Cardiac septum (tissue), 1 donor: ENCODE data around the gene APOLD1. TPM values are rescaled to one million over a fixed set of nuclear protein-coding genes. Genes with fewer than 3 reads are reported as not detected.
"Not testable (repeated sequence)": the region's sequence is repeated elsewhere in the genome, so short reads cannot be mapped to it uniquely, and the experiment has no call there.

Source experiments
- DNase-seq: peaks from one replicate; pipeline ENCODE4 v3.0.0-alpha.2; 2020; ENCODE audit warnings: low spot score
- intact Hi-C: fragments of 100-400 bp; cut with DNase I; formaldehyde crosslinking; loops from one replicate; pipeline ENCODE4 v1.14.0; 2022
- microRNA-seq: library from miRNA; unstranded; fragments of <30 nt; microRNA quantifications from one replicate; pipeline ENCODE4 v1.2.0, GENCODE V29; 2020
- total RNA-seq: library from RNA; stranded (reverse); fragmentation: NEBNext Ultra II Directional; extraction: Animal tissue kit (Norgen Biotek cat#: 25700); gene quantifications from one replicate; pipeline ENCODE4 v1.2.1, GENCODE V29; 2021
- donor health status: DM: no; HTN: no; CAD: no.

Gene APOLD1
- total RNA-seq, 1 donor from 2014 or later: 13.0 TPM

DNA sequence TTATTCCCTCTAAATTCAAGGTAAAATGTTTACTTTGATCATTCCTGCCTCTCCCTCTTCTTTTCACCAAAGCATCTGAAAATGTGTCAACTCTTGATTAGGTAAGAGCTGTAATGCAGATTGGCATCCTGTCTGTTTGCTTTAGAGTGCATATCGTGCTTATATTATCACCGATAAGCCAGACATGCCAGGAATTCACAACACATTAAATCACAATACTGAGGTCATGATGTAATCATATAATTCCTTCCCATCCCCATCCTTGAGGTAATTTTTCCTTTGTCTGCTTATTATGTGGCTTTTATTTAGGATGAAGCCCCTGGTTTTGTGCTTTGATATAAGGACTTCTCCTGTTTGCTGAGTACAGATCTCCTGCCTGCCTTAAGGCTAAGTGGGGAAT is 37.8 kb downstream of the APOLD1 start:
- intact Hi-C loops: no loop called here
- no peak for DNase-seq

- no peak for DNase-seq
- intact Hi-C loops: no loop called here
These were observed 38.4 kb downstream of the APOLD1 start for GRCh38 chr12:12823811-12824210.

- DNase-seq: no peak
- intact Hi-C loops: no loop called here
These were observed 50.1 kb downstream of the APOLD1 start for GRCh38 chr12:12835378-12836146.

DNA sequence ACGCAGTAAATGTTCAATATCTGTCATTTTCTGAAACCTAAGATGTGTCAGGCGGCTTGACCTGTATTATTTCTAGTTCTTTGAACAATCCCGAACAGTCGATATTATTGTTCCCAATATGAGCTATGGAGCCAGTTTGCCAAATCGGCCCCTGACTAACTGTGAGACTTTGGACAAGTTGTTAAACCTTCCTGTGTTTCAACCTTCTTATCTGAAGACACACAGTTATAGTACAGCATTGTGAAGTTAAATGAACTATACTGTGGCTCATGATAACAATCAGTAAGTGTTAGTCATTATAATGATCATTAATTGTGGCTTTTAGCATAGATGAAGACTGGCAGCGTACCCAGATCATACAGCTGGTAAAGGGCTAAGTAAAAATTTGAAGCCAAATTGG is 51.1 kb downstream of the APOLD1 start:
- no peak for DNase-seq
- intact Hi-C loops: no loop called here

GRCh38 chr12:12837025-12837812 is 51.8 kb downstream of the APOLD1 start:
- DNase-seq: no peak
- intact Hi-C loops: no loop called here

DNA sequence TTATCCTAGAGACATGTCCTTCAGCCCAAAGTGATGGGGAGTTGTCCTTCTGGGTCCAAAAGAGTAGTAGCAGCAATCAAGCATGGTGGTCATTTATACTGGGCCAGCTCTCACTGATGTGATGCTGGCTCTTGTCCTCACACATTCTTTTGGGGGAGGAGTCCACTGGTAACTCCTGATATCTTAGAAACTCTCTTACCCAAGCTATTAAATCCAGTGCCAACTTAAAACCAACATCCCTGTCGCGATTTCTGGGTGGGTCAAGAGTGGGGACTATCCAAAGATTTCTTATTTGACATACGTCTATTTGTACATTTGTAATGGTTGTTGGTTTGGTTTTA is 52.3 kb downstream of the APOLD1 start:
- DNase-seq: no peak
- intact Hi-C loops: no loop called here

DNA sequence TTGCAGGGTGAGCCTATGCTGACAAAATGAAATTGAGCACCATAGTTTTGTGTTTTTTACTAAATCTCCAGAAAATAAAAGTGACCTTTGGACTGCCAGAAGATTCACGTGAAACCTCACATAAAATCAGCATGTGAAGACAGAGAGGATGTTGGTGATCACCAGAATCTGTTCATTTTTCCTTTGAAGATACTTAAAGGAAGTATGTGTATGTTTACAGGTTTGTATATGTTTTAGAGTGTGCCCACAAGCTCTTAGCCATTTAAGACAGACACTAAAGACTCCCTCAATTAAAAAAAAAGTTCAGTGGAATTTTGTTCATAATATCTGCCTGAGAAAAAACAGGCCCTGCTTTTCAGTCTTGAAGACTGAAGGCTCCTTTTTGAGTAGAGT is 53.5 kb downstream of the APOLD1 start:
- intact Hi-C loops: no loop called here
- no peak for DNase-seq

GRCh38 chr12:12839439-12839838 is 54.0 kb downstream of the APOLD1 start:
- intact Hi-C loops, DNase-seq: not testable (repeated sequence)

DNA sequence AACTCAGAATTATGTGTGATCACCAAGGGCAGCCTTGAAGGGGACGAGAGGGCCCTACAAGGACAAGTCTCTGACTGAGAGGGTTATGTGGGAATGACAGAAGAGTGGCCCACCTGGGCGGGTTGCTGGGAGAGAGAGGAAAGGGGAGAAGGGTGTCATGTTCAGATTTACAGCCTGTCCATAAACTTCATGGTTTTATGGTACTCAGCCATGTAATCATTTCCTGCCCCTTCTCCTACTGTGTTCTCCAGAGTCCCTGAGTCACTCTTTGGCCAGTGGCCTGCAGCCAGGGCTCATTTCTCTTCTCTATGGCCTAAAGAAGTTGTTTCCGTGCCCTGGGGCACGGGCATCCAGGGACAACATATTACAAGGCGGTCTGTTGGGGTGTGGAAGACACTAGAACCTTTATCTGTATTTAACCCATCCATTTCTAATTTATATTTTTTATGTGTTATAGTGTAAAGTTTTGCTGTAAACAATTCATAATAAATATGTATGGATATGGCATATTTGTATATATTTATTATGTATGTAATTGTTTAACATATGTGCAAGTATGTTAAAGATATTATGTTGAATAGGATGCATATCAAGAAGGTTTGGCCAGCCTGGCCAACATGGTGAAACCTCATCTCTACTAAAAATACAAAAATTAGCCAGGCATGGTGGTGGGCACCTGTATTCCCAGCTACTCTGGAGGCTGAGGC is 54.6 kb downstream of the APOLD1 start:
- no peak for DNase-seq
- intact Hi-C loops: no loop called here

- no peak for DNase-seq
- intact Hi-C loops: no loop called here
These were observed 55.1 kb downstream of the APOLD1 start for GRCh38 chr12:12840580-12840899.

Small RNA genes within 50 kb of the gene (microRNA-seq; reads per million reads assigned to microRNA genes)
- gene MIR613: not detected

Other genes with a start within 250 kb of the APOLD1 start
- 24.5 TPM for gene DUSP16, start 222.8 kb upstream of the APOLD1 start, total RNA-seq
- gene CREBL2, start 173.8 kb upstream of the APOLD1 start, total RNA-seq: 20.0 TPM
- not detected for gene GPR19, start 89.5 kb upstream of the APOLD1 start, total RNA-seq
- gene CDKN1B, start 68.3 kb upstream of the APOLD1 start, total RNA-seq: 29.5 TPM
- 25.5 TPM for gene DDX47, start 27.7 kb downstream of the APOLD1 start, total RNA-seq
- gene GPRC5A, start 105.9 kb downstream of the APOLD1 start, total RNA-seq: 0.78 TPM
- gene GPRC5D, start 166.5 kb downstream of the APOLD1 start, total RNA-seq: not detected
- 44.3 TPM for gene HEBP1, start 214.6 kb downstream of the APOLD1 start, total RNA-seq